Spinal cord (tissue), 10 donors: ENCODE results near the gene ANAPC4. TPM values are rescaled to one million over a fixed set of nuclear protein-coding genes. Genes with fewer than 3 reads are reported as not detected.

Experiments used
- DNase-seq, 6 donors: peaks; one replicate each; pipeline versions ENCODE4 v3.0.0 to v3.0.0-alpha.2; 2013 to 2015; ENCODE audit warnings: low spot score in 6 of 6, low read depth in 4 of 6
- H3K27ac ChIP-seq: one replicate; pipeline ENCODE4 v1.5.1; 2013; ENCODE audit warnings: low read depth, low read length, control low read depth
- H3K27me3 ChIP-seq: one replicate; pipeline ENCODE4 v1.6.1; 2013; ENCODE audit warnings: low read length; ENCODE audit not compliant: control insufficient read depth, insufficient read depth
- H3K36me3 ChIP-seq: one replicate; pipeline ENCODE4 v1.6.1; 2013; ENCODE audit warnings: low read length; ENCODE audit not compliant: control insufficient read depth, insufficient read depth
- H3K4me1 ChIP-seq: one replicate; pipeline ENCODE4 v1.6.1; 2013; ENCODE audit warnings: low read length; ENCODE audit not compliant: control insufficient read depth, insufficient read depth
- H3K4me3 ChIP-seq: one replicate; pipeline ENCODE4 v1.5.1; 2013; ENCODE audit warnings: low read depth, low read length, control low read depth
- H3K9me3 ChIP-seq: one replicate; pipeline ENCODE4 v1.6.1; 2013; ENCODE audit warnings: low read length; ENCODE audit not compliant: control insufficient read depth, insufficient read depth
- whole genome bisulfite sequencing: methylation state at CpG from one replicate; pipeline ENCODE4 v1.1.5; 2013; ENCODE audit warnings: missing lambda C conversion rate; ENCODE audit not compliant: insufficient coverage; 5-methylcytosine and 5-hydroxymethylcytosine counted together
- polyA plus RNA-seq, 2 donors: library from polyadenylated mRNA; unstranded; fragments of 120-200 nt; gene quantifications; one replicate each; pipeline ENCODE4 v1.2.1, GENCODE V29; 2013; ENCODE audit not compliant: insufficient read length in 2 of 2
- total RNA-seq, 2 donors: library from RNA; depleted of rRNA in 1 of 2; stranded (reverse); fragments of 120-200 nt in 1 of 2; fragments of >200 nt in 1 of 2; gene quantifications; one replicate each; pipeline versions ENCODE4 v1.2.3 to v1.2.4, GENCODE V29; 2013 to 2014
- donor health status: healthy.

ANAPC4 gene
- total and polyA plus RNA-seq, 4 donors: 36.2 to 48.8 (median 37.5) TPM

GRCh38 chr4:25425361-25425760, 48.3 kb downstream of the ANAPC4 start:
- 87% methylated on average over 4 of the region's 4 CpGs for WGBS
- Histone ChIP-seq H3K4me3 (no peak overlapping the region), H3K27ac (no peak overlapping the region), H3K9me3 (no peaks in the 10 kb centered on the region), H3K4me1 (peaks cover 2% of the 10 kb centered on the region), H3K36me3 (no peaks in the 10 kb centered on the region), H3K27me3 (no peaks in the 10 kb centered on the region)
- no peak for DNase-seq

GRCh38 chr4:25427871-25428270, 50.8 kb downstream of the ANAPC4 start:
- no peaks in the 10 kb centered on the region for H3K9me3 ChIP-seq
- H3K4me3 ChIP-seq: no peak overlapping the region
- no peak overlapping the region for H3K27ac ChIP-seq
- H3K27me3 ChIP-seq: no peaks in the 10 kb centered on the region
- no CpG with 5 or more reads among the region's 5 CpGs for WGBS
- no peaks in the 10 kb centered on the region for H3K36me3 ChIP-seq
- peaks cover 2% of the 10 kb centered on the region for H3K4me1 ChIP-seq
- no peak for DNase-seq

GRCh38 chr4:25430630-25431029, 53.6 kb downstream of the ANAPC4 start:
- WGBS: 74% methylated on average over 5 of the region's 5 CpGs
- DNase-seq: no peak

GRCh38 chr4:25433966-25434827, 57.1 kb downstream of the ANAPC4 start:
- no peak overlapping the region for H3K27ac ChIP-seq
- 79% methylated on average over 10 of the region's 14 CpGs for WGBS

More at GRCh38 chr4:25430630-25431029, 53.6 kb downstream of the ANAPC4 start:
- Histone ChIP-seq H3K27ac (no peak overlapping the region), H3K27me3 (no peaks in the 10 kb centered on the region), H3K4me1 (no peaks in the 10 kb centered on the region), H3K36me3 (no peaks in the 10 kb centered on the region), H3K4me3 (no peak overlapping the region), H3K9me3 (no peaks in the 10 kb centered on the region)

GRCh38 chr4:25437926-25438325, 60.9 kb downstream of the ANAPC4 start:
- Histone ChIP-seq H3K4me3 (no peak overlapping the region), H3K36me3 (no peaks in the 10 kb centered on the region), H3K27me3 (no peaks in the 10 kb centered on the region), H3K27ac (no peak overlapping the region), H3K9me3 (no peaks in the 10 kb centered on the region), H3K4me1 (peaks cover 16% of the 10 kb centered on the region)
- peak in 3 of 6 donors; percentile 17 to 72 (median 23) for DNase-seq

More at GRCh38 chr4:25433966-25434827, 57.1 kb downstream of the ANAPC4 start:
- no peaks in the 10 kb centered on the region for H3K36me3 ChIP-seq
- H3K4me1 ChIP-seq: no peaks in the 10 kb centered on the region
- H3K9me3 ChIP-seq: no peaks in the 10 kb centered on the region
- H3K27me3 ChIP-seq: no peaks in the 10 kb centered on the region
- no peak overlapping the region for H3K4me3 ChIP-seq
- no peak for DNase-seq

GRCh38 chr4:25439918-25440477, 62.9 kb downstream of the ANAPC4 start:
- peaks cover 16% of the 10 kb centered on the region for H3K4me1 ChIP-seq
- peak; percentile 22 to 88 (median 58) for DNase-seq
- peak overlapping the region; percentile 41 for H3K27ac ChIP-seq
- 20% methylated on average over 2 of the region's 2 CpGs for WGBS
- no peaks in the 10 kb centered on the region for H3K9me3 ChIP-seq
- H3K4me3 ChIP-seq: no peak overlapping the region
- no peaks in the 10 kb centered on the region for H3K27me3 ChIP-seq
- H3K36me3 ChIP-seq: no peaks in the 10 kb centered on the region

- H3K27ac ChIP-seq: peak overlapping the region; percentile 41
- H3K27me3 ChIP-seq: no peaks in the 10 kb centered on the region
- no peaks in the 10 kb centered on the region for H3K9me3 ChIP-seq
- peak in 4 of 6 donors; percentile 22 to 88 (median 59) for DNase-seq
- no peaks in the 10 kb centered on the region for H3K36me3 ChIP-seq
- H3K4me3 ChIP-seq: no peak overlapping the region
- peaks cover 16% of the 10 kb centered on the region for H3K4me1 ChIP-seq
- 12% methylated on average over 3 of the region's 8 CpGs for WGBS
Observed at GRCh38 chr4:25440478-25441030, 63.5 kb downstream of the ANAPC4 start.

GRCh38 chr4:25441519-25442117, 64.6 kb downstream of the ANAPC4 start:
- Histone ChIP-seq H3K4me1 (peaks cover 16% of the 10 kb centered on the region), H3K4me3 (no peak overlapping the region), H3K36me3 (no peaks in the 10 kb centered on the region), H3K27ac (no peak overlapping the region), H3K27me3 (no peaks in the 10 kb centered on the region), H3K9me3 (no peaks in the 10 kb centered on the region)
- WGBS: 25% methylated on average over 3 of the region's 6 CpGs
- DNase-seq: peak; percentile 40 to 94 (median 56)

GRCh38 chr4:25442863-25443307, 65.8 kb downstream of the ANAPC4 start:
- peaks cover 16% of the 10 kb centered on the region for H3K4me1 ChIP-seq
- 98% methylated on average over 5 of the region's 9 CpGs for WGBS
- DNase-seq: no peak

More at GRCh38 chr4:25442863-25443307, 65.8 kb downstream of the ANAPC4 start:
- Histone ChIP-seq H3K27me3 (no peaks in the 10 kb centered on the region), H3K4me3 (no peak overlapping the region), H3K36me3 (no peaks in the 10 kb centered on the region), H3K27ac (no peak overlapping the region), H3K9me3 (no peaks in the 10 kb centered on the region)
